ENCODE data around the gene FFAR3.

Gene FFAR3

GRCh38 chr19:35357867-35358573, at the start of gene FFAR3:
FFAR3 (plus strand) TSS chr19:35358460; CDS start chr19:35358891, 431 bp downstream.
- Histone ChIP-seq H3K36me3 (ENCODE audit: insufficient read depth, low read length) (no peaks in the 10 kb centered on the region), H2AFZ (ENCODE audit: low read length, unreplicated experiment) (no peak within 1 kb of the TSS), H3K4me1 (ENCODE audit: control insufficient read depth, insufficient read depth, low read length, unreplicated experiment) (peaks cover 4% of the 10 kb centered on the region), H3K79me2 (ENCODE audit: control insufficient read depth, insufficient read depth, low read length, unreplicated experiment) (no peaks in the 10 kb centered on the region), H3K27ac (ENCODE audit: low read depth, low read length) (no peak within 1 kb of the TSS), H3K4me3 (ENCODE audit: low read depth, low read length) (no peak within 1 kb of the TSS), H3K27me3 (ENCODE audit: insufficient read depth, low read length) (no peaks in the 10 kb centered on the region)

GRCh38 chr19:35308910-35309309, 49.4 kb upstream of the FFAR3 start:
- Histone ChIP-seq H3K79me2 (ENCODE audit: control insufficient read depth, insufficient read depth, low read length, unreplicated experiment) (no peaks in the 10 kb centered on the region), H3K4me1 (ENCODE audit: control insufficient read depth, insufficient read depth, low read length, unreplicated experiment) (no peaks in the 10 kb centered on the region)

GRCh38 chr19:35309481-35310279, 48.6 kb upstream of the FFAR3 start:
- Histone ChIP-seq H3K4me1 (ENCODE audit: control insufficient read depth, insufficient read depth, low read length, unreplicated experiment) (no peaks in the 10 kb centered on the region), H3K4me3 (ENCODE audit: low read depth, low read length) (no peak overlapping the region), H3K27ac (ENCODE audit: low read depth, low read length) (no peak overlapping the region), H2AFZ (ENCODE audit: low read length, unreplicated experiment) (no peak overlapping the region), H3K36me3 (ENCODE audit: insufficient read depth, low read length) (no peaks in the 10 kb centered on the region), H3K27me3 (ENCODE audit: insufficient read depth, low read length) (no peaks in the 10 kb centered on the region), H3K79me2 (ENCODE audit: control insufficient read depth, insufficient read depth, low read length, unreplicated experiment) (no peaks in the 10 kb centered on the region)

More at GRCh38 chr19:35308910-35309309, 49.4 kb upstream of the FFAR3 start:
- Histone ChIP-seq H3K27ac (ENCODE audit: low read depth, low read length) (no peak overlapping the region), H2AFZ (ENCODE audit: low read length, unreplicated experiment) (no peak overlapping the region), H3K4me3 (ENCODE audit: low read depth, low read length) (no peak overlapping the region), H3K36me3 (ENCODE audit: insufficient read depth, low read length) (no peaks in the 10 kb centered on the region), H3K27me3 (ENCODE audit: insufficient read depth, low read length) (no peaks in the 10 kb centered on the region)

GRCh38 chr19:35310331-35310730, 47.9 kb upstream of the FFAR3 start:
- Histone ChIP-seq H2AFZ (ENCODE audit: low read length, unreplicated experiment) (no peak overlapping the region), H3K36me3 (ENCODE audit: insufficient read depth, low read length) (no peaks in the 10 kb centered on the region), H3K27me3 (ENCODE audit: insufficient read depth, low read length) (no peaks in the 10 kb centered on the region), H3K27ac (ENCODE audit: low read depth, low read length) (no peak overlapping the region), H3K4me3 (ENCODE audit: low read depth, low read length) (no peak overlapping the region), H3K79me2 (ENCODE audit: control insufficient read depth, insufficient read depth, low read length, unreplicated experiment) (no peaks in the 10 kb centered on the region), H3K4me1 (ENCODE audit: control insufficient read depth, insufficient read depth, low read length, unreplicated experiment) (no peaks in the 10 kb centered on the region)

GRCh38 chr19:35310811-35311465, 47.3 kb upstream of the FFAR3 start:
- H3K4me3 ChIP-seq (ENCODE audit: low read depth, low read length) = no peak overlapping the region
- no peaks in the 10 kb centered on the region for H3K4me1 ChIP-seq (ENCODE audit: control insufficient read depth, insufficient read depth, low read length, unreplicated experiment)
- H3K27ac ChIP-seq (ENCODE audit: low read depth, low read length) = no peak overlapping the region
- no peaks in the 10 kb centered on the region for H3K36me3 ChIP-seq (ENCODE audit: insufficient read depth, low read length)
- H3K79me2 ChIP-seq (ENCODE audit: control insufficient read depth, insufficient read depth, low read length, unreplicated experiment) = no peaks in the 10 kb centered on the region
- H3K27me3 ChIP-seq (ENCODE audit: insufficient read depth, low read length) = no peaks in the 10 kb centered on the region
- no peak overlapping the region for H2AFZ ChIP-seq (ENCODE audit: low read length, unreplicated experiment)

- no peaks in the 10 kb centered on the region for H3K79me2 ChIP-seq (ENCODE audit: control insufficient read depth, insufficient read depth, low read length, unreplicated experiment)
- H2AFZ ChIP-seq (ENCODE audit: low read length, unreplicated experiment) = no peak overlapping the region
- no peaks in the 10 kb centered on the region for H3K27me3 ChIP-seq (ENCODE audit: insufficient read depth, low read length)
- no peak overlapping the region for H3K27ac ChIP-seq (ENCODE audit: low read depth, low read length)
- no peak overlapping the region for H3K4me3 ChIP-seq (ENCODE audit: low read depth, low read length)
- no peaks in the 10 kb centered on the region for H3K36me3 ChIP-seq (ENCODE audit: insufficient read depth, low read length)
- H3K4me1 ChIP-seq (ENCODE audit: control insufficient read depth, insufficient read depth, low read length, unreplicated experiment) = no peaks in the 10 kb centered on the region
Measured at GRCh38 chr19:35311901-35312665, 46.2 kb upstream of the FFAR3 start.

GRCh38 chr19:35313587-35313986, 44.7 kb upstream of the FFAR3 start:
- Histone ChIP-seq H3K4me1 (ENCODE audit: control insufficient read depth, insufficient read depth, low read length, unreplicated experiment) (peaks cover 4% of the 10 kb centered on the region), H3K79me2 (ENCODE audit: control insufficient read depth, insufficient read depth, low read length, unreplicated experiment) (no peaks in the 10 kb centered on the region), H2AFZ (ENCODE audit: low read length, unreplicated experiment) (no peak overlapping the region), H3K36me3 (ENCODE audit: insufficient read depth, low read length) (no peaks in the 10 kb centered on the region), H3K27ac (ENCODE audit: low read depth, low read length) (no peak overlapping the region), H3K27me3 (ENCODE audit: insufficient read depth, low read length) (no peaks in the 10 kb centered on the region), H3K4me3 (ENCODE audit: low read depth, low read length) (no peak overlapping the region)

GRCh38 chr19:35314031-35314430, 44.2 kb upstream of the FFAR3 start:
- no peak overlapping the region for H3K4me3 ChIP-seq (ENCODE audit: low read depth, low read length)
- no peak overlapping the region for H2AFZ ChIP-seq (ENCODE audit: low read length, unreplicated experiment)
- no peaks in the 10 kb centered on the region for H3K27me3 ChIP-seq (ENCODE audit: insufficient read depth, low read length)
- H3K36me3 ChIP-seq (ENCODE audit: insufficient read depth, low read length) = no peaks in the 10 kb centered on the region
- peaks cover 8% of the 10 kb centered on the region for H3K4me1 ChIP-seq (ENCODE audit: control insufficient read depth, insufficient read depth, low read length, unreplicated experiment)
- H3K27ac ChIP-seq (ENCODE audit: low read depth, low read length) = no peak overlapping the region
- no peaks in the 10 kb centered on the region for H3K79me2 ChIP-seq (ENCODE audit: control insufficient read depth, insufficient read depth, low read length, unreplicated experiment)

- H3K36me3 ChIP-seq (ENCODE audit: insufficient read depth, low read length) = no peaks in the 10 kb centered on the region
- H3K27ac ChIP-seq (ENCODE audit: low read depth, low read length) = no peak overlapping the region
- H3K27me3 ChIP-seq (ENCODE audit: insufficient read depth, low read length) = no peaks in the 10 kb centered on the region
- peaks cover 13% of the 10 kb centered on the region for H3K4me1 ChIP-seq (ENCODE audit: control insufficient read depth, insufficient read depth, low read length, unreplicated experiment)
- no peaks in the 10 kb centered on the region for H3K79me2 ChIP-seq (ENCODE audit: control insufficient read depth, insufficient read depth, low read length, unreplicated experiment)
- no peak overlapping the region for H2AFZ ChIP-seq (ENCODE audit: low read length, unreplicated experiment)
- H3K4me3 ChIP-seq (ENCODE audit: low read depth, low read length) = no peak overlapping the region
Measured at GRCh38 chr19:35314858-35315470, 43.3 kb upstream of the FFAR3 start.

GRCh38 chr19:35315883-35316282, 42.4 kb upstream of the FFAR3 start:
- peaks cover 17% of the 10 kb centered on the region for H3K4me1 ChIP-seq (ENCODE audit: control insufficient read depth, insufficient read depth, low read length, unreplicated experiment)
- no peaks in the 10 kb centered on the region for H3K27me3 ChIP-seq (ENCODE audit: insufficient read depth, low read length)
- no peak overlapping the region for H2AFZ ChIP-seq (ENCODE audit: low read length, unreplicated experiment)

More at GRCh38 chr19:35315883-35316282, 42.4 kb upstream of the FFAR3 start:
- Histone ChIP-seq H3K27ac (ENCODE audit: low read depth, low read length) (no peak overlapping the region), H3K79me2 (ENCODE audit: control insufficient read depth, insufficient read depth, low read length, unreplicated experiment) (no peaks in the 10 kb centered on the region), H3K4me3 (ENCODE audit: low read depth, low read length) (no peak overlapping the region), H3K36me3 (ENCODE audit: insufficient read depth, low read length) (no peaks in the 10 kb centered on the region)

Data from ACC112 (cell line).